Measurements from ENCODE around the gene TGM5.

DNA sequence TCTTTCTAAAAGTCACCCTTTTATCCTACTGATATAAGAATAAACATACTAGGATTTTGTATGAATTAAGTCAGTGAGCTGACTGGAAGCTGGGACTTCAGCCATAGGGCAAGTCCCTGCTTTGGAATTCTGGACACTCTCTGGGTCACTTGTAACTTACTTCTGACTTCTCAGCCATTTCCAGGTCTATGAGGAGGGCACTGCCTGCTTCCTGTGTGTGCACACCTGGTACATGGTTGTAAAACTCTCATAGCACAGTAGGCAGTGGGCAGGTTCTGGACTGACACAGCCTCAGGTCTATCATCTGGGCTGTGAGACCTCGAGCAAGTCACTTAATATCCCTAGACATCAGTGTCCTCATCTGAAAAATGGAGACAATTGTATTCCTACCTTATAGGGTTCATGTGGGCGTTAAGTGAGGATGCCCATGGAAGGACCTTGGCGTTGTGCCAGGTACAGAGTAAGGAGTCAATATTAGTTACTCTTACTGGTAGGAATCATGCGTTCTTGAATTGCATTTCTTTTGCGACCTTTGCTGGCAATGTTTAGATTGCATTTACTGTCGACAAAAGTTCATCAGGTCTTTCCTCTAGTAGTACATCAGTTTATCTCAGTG lies 27.5 kb upstream of the TGM5 start:
- TF ChIP-seq, protein P1, sequence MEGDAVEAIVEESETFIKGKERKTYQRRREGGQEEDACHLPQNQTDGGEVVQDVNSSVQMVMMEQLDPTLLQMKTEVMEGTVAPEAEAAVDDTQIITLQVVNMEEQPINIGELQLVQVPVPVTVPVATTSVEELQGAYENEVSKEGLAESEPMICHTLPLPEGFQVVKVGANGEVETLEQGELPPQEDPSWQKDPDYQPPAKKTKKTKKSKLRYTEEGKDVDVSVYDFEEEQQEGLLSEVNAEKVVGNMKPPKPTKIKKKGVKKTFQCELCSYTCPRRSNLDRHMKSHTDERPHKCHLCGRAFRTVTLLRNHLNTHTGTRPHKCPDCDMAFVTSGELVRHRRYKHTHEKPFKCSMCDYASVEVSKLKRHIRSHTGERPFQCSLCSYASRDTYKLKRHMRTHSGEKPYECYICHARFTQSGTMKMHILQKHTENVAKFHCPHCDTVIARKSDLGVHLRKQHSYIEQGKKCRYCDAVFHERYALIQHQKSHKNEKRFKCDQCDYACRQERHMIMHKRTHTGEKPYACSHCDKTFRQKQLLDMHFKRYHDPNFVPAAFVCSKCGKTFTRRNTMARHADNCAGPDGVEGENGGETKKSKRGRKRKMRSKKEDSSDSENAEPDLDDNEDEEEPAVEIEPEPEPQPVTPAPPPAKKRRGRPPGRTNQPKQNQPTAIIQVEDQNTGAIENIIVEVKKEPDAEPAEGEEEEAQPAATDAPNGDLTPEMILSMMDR (IDR thresholded peaks at IDR 0.05 in 8 of 11, conservative IDR thresholded peaks at IDR 0.05 in 3 of 11) = no peak
- TF ChIP-seq POLR2AphosphoS5 (IDR thresholded peaks at IDR 0.05) = no peak
